T-helper 2 cell treated with Interferon-gamma antibody and Interleukin-4, amounts not matched to agents 5 μg/mL and 100 μg/mL, for 36 hours (primary cell): ENCODE data around the gene ISL2.
"Not testable (repeated sequence)": the region's sequence is repeated elsewhere in the genome, so short reads cannot be mapped to it uniquely, and the experiment has no call there.

Experiments
- DNase-seq: peaks from one replicate; pipeline ENCODE4 v3.0.0; 2021; ENCODE audit warnings: low spot score
- H3K27ac Mint-ChIP-seq: one replicate; pipeline ENCODE4 v1.8.0; 2021; ENCODE audit warnings: mild to moderate bottlenecking, mixed read lengths
- H3K27me3 Mint-ChIP-seq: one replicate; pipeline ENCODE4 v1.8.0; 2021; ENCODE audit warnings: low read depth, mixed read lengths
- H3K36me3 Mint-ChIP-seq: one replicate; pipeline ENCODE4 v1.8.0; 2021; ENCODE audit warnings: low read depth, mixed read lengths
- H3K4me1 Mint-ChIP-seq: one replicate; pipeline ENCODE4 v1.8.0; 2021; ENCODE audit warnings: low read depth, mixed read lengths
- H3K4me3 Mint-ChIP-seq: one replicate; pipeline ENCODE4 v1.8.0; 2022; ENCODE audit warnings: mild to moderate bottlenecking, moderate library complexity, mixed read lengths
- H3K9me3 Mint-ChIP-seq: one replicate; pipeline ENCODE4 v1.8.0; 2021; ENCODE audit warnings: mixed read lengths

The ISL2 gene

GRCh38 chr15:76313175-76313567 lies 23.4 kb upstream of the ISL2 start:
- not testable (repeated sequence) for H3K27ac Mint-ChIP-seq, H3K27me3 Mint-ChIP-seq, DNase-seq, H3K9me3 Mint-ChIP-seq, H3K4me3 Mint-ChIP-seq
- Mint-ChIP-seq H3K4me1 (peaks cover 19% of the 10 kb centered on the region), H3K36me3 (peaks cover 15% of the 10 kb centered on the region)

GRCh38 chr15:76313731-76314130 lies 22.8 kb upstream of the ISL2 start:
- Mint-ChIP-seq H3K27me3 (no peaks in the 10 kb centered on the region), H3K4me3 (no peak overlapping the region), H3K27ac (no peak overlapping the region), H3K4me1 (peaks cover 15% of the 10 kb centered on the region), H3K9me3 (no peaks in the 10 kb centered on the region), H3K36me3 (peaks cover 10% of the 10 kb centered on the region)
- DNase-seq = no peak

GRCh38 chr15:76320012-76320411 lies 16.6 kb upstream of the ISL2 start:
- H3K4me3 Mint-ChIP-seq = no peak overlapping the region
- no peak for DNase-seq
- no peak overlapping the region for H3K27ac Mint-ChIP-seq
- no peaks in the 10 kb centered on the region for H3K9me3 Mint-ChIP-seq
- no peaks in the 10 kb centered on the region for H3K36me3 Mint-ChIP-seq
- H3K4me1 Mint-ChIP-seq = no peaks in the 10 kb centered on the region
- peaks cover 30% of the 10 kb centered on the region for H3K27me3 Mint-ChIP-seq

DNA sequence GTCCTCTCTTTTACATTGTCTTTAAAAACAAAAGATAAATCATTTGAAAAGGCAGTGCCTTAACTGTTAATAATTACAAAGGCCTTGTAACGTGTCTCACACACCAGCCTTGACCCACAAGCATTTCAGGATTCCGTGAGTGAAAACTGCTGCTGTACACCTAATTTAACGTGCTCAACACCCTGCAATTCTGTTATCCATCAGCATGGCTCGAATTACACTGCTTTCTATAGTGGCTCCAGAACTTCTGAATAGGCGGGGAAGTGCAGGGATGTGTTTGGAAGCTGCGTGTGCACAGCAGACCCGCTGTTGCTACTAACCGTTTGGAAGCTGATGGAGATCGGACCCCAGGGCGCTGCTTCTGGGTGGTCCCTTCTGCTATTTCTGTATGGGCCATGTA lies 15.4 kb upstream of the ISL2 start:
- H3K27me3 Mint-ChIP-seq = peaks cover 34% of the 10 kb centered on the region
- H3K4me3 Mint-ChIP-seq = no peak overlapping the region
- DNase-seq = no peak
- H3K9me3 Mint-ChIP-seq = no peaks in the 10 kb centered on the region
- H3K27ac Mint-ChIP-seq = no peak overlapping the region
- no peaks in the 10 kb centered on the region for H3K36me3 Mint-ChIP-seq
- no peaks in the 10 kb centered on the region for H3K4me1 Mint-ChIP-seq

- DNase-seq = no peak
- H3K36me3 Mint-ChIP-seq = no peaks in the 10 kb centered on the region
- no peak overlapping the region for H3K4me3 Mint-ChIP-seq
- H3K4me1 Mint-ChIP-seq = no peaks in the 10 kb centered on the region
- no peak overlapping the region for H3K27ac Mint-ChIP-seq
- H3K27me3 Mint-ChIP-seq = peaks cover 36% of the 10 kb centered on the region
- H3K9me3 Mint-ChIP-seq = no peaks in the 10 kb centered on the region
Observed at GRCh38 chr15:76321602-76322001, 15.0 kb upstream of the ISL2 start.

- Mint-ChIP-seq H3K36me3 (no peaks in the 10 kb centered on the region), H3K4me3 (no peak overlapping the region), H3K27ac (no peak overlapping the region), H3K9me3 (no peaks in the 10 kb centered on the region), H3K4me1 (no peaks in the 10 kb centered on the region), H3K27me3 (peaks cover 52% of the 10 kb centered on the region)
- DNase-seq = no peak
Observed at GRCh38 chr15:76324066-76324465, 12.5 kb upstream of the ISL2 start.

DNA sequence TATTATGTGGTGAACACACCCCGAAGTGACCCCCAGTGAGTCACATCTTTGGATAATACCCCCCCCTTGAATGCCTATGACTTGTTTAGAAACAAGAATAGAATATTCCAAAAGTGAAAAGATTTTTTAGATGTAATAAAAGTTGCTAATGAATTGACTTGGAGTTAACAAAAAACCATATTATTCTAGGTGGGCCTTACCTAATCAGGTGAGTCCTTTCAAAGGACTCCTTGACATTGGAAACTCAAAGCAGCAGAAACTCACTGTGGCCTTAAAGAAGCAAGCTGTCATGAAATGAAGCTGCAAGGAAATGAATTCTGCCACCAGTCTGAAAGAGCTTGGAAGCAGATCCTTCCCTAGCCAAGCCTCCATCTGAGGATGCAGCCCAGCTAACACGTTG lies 10.9 kb upstream of the ISL2 start:
- Mint-ChIP-seq H3K27me3 (peaks cover 64% of the 10 kb centered on the region), H3K36me3 (no peaks in the 10 kb centered on the region), H3K9me3 (no peaks in the 10 kb centered on the region), H3K4me3 (no peak overlapping the region), H3K4me1 (no peaks in the 10 kb centered on the region), H3K27ac (no peak overlapping the region)
- DNase-seq = no peak

DNA sequence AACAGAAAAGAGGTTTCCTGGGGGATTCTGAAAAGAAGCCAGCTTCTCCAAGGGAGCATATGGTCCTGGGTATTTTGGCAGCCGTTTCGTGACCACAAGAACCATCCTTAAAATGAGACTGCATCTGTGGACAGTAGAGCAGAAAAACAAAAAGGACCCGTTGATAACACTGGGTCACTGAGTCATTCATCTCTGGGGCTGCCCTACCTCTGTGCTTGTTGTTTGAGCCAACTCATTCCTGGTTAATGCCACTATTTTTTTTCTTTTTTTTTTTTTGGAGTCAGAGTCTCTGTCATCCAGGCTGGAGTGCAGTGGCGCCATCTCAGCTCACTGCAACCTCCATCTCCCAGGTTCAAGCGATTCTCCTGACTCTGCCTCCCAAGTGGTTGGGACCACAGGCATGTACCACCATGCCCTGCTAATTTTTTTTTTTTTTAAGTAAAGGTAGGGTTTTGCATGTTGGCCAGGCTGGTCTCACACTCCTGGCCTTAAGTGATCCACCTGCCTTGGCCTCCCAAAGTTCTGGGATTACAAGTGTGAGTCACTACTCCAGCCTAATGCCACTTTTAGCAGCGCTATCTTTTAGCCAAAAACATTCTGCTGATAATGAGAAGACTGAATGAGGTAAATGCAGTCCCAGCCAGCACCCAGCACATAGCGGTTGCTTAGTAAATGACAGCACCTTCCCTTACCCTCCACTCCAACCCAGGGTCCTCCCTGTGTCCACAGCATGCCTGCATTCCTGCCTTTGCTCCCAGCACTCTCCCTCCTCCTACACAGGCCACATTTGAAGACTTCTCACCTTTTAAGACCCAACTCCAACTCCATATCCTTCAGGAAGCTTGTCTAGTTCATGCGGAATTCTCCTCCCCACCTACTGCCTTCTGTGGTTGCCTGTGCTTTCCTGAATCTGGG lies 9.1 kb upstream of the ISL2 start:
- no peak overlapping the region for H3K4me3 Mint-ChIP-seq
- H3K9me3 Mint-ChIP-seq = no peaks in the 10 kb centered on the region
- no peaks in the 10 kb centered on the region for H3K4me1 Mint-ChIP-seq
- H3K27ac Mint-ChIP-seq = no peak overlapping the region
- H3K36me3 Mint-ChIP-seq = no peaks in the 10 kb centered on the region
- H3K27me3 Mint-ChIP-seq = peaks cover 55% of the 10 kb centered on the region
- no peak for DNase-seq

DNA sequence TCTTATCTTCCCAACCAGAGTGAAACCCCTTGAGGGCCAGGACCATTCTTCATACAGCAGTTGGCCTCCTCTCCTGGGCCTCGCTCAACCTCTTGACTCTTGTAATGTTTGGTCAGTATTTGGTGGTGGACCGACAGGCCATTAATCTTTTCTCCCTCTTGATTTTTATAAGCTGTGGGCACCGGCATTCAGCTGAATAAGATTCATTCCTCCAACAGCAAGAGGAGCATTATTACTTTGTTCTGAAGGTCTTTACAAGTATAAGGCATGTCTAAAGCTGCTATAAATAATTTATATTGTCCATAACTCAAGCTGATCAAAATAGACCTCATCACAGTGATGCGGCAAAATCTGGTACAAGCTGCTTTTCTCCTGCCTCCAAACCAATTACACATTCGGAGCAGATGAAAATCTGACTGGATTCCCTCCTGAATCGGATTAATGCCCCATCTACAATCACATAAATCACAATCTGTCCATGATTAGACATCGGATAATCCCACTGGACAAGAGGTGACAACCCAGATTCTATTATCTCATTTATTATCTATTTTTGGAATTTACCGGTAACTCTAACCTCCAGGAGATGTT lies 8.4 kb upstream of the ISL2 start:
- Mint-ChIP-seq H3K36me3 (no peaks in the 10 kb centered on the region), H3K4me1 (no peaks in the 10 kb centered on the region), H3K27ac (no peak overlapping the region), H3K9me3 (no peaks in the 10 kb centered on the region), H3K27me3 (peaks cover 49% of the 10 kb centered on the region), H3K4me3 (no peak overlapping the region)
- no peak for DNase-seq

DNA sequence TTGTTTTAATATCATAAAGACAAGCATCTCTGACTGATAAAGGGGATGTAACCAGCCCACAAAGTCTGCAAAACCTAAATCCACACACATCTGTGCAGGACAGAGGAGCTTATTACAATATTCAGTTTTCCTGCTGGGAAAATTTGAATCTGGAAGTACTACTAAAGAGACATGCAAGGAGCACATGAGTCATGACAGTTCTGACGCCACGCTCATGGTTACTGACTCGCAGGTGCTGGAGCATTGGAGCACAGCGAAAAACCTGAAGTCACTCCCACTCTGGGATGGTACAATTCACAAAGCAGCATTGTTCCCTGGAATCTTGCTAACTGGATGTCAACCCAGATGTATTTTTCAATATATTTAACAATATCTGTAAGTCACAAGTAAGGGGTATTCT lies 7.6 kb upstream of the ISL2 start:
- Mint-ChIP-seq H3K4me1 (no peaks in the 10 kb centered on the region), H3K36me3 (no peaks in the 10 kb centered on the region), H3K27ac (no peak overlapping the region), H3K27me3 (peaks cover 45% of the 10 kb centered on the region), H3K4me3 (no peak overlapping the region), H3K9me3 (no peaks in the 10 kb centered on the region)
- no peak for DNase-seq

DNA sequence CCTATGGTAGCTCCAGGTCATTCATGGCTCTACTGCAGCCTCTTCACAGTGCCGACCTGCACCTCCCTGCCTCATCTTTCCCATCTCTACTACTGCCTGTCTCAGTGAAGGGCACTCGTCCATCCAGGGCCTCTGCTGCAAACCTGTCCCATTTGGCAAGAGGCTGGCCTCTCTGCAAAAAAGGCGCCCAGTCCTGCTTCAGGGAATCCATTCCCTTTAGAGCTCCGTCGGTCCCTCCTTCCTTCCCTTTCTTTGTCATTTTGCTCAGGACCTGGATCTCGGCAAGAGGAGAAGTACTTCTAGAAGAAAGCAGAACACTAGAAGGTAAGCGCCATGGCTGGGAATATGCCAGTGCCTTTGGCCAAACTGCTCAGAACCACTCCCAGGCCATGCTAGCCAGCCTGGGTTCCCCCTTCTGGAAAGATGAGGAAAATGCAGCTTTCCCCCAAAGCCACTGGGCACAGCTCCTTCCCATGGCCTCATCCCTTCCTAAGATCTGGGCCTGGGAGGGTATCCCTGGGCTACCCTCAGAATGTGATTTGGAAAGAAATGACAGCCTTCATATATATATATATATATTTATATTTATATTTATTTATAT lies 6.4 kb upstream of the ISL2 start:
- no peak for DNase-seq
- H3K36me3 Mint-ChIP-seq = no peaks in the 10 kb centered on the region
- H3K4me3 Mint-ChIP-seq = no peak overlapping the region
- peaks cover 38% of the 10 kb centered on the region for H3K27me3 Mint-ChIP-seq
- H3K9me3 Mint-ChIP-seq = no peaks in the 10 kb centered on the region
- no peak overlapping the region for H3K27ac Mint-ChIP-seq
- H3K4me1 Mint-ChIP-seq = peaks cover under 1% of the 10 kb centered on the region

GRCh38 chr15:76332796-76333195 lies 3.8 kb upstream of the ISL2 start:
- no peaks in the 10 kb centered on the region for H3K9me3 Mint-ChIP-seq

DNA sequence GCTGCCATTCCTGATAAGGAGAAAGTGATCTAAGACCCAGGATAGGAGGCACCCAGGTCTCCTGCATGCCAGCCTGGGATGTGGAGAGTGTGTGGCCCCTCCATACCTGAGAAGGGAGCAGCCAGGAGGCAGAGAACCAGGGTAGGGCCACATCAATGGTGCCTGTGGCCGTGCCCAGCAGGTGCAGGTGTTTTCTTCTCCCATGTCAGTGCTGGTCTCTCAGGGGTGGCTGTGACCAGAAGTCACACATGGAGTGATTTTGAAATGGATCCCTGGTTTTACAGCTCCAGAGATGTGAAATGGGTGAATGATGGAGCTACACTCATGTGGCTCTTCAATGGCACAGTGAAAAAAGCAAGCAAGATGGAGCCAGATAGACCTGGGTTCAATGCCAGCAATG lies 3.3 kb upstream of the ISL2 start:
- H3K27ac Mint-ChIP-seq = no peak overlapping the region
- H3K4me3 Mint-ChIP-seq = no peak overlapping the region
- no peak for DNase-seq
- H3K4me1 Mint-ChIP-seq = peaks cover 20% of the 10 kb centered on the region
- peaks cover 5% of the 10 kb centered on the region for H3K36me3 Mint-ChIP-seq
- H3K9me3 Mint-ChIP-seq = no peaks in the 10 kb centered on the region
- H3K27me3 Mint-ChIP-seq = peaks cover 46% of the 10 kb centered on the region

More at GRCh38 chr15:76332796-76333195, 3.8 kb upstream of the ISL2 start:
- no peak for DNase-seq
- Mint-ChIP-seq H3K4me1 (peaks cover 20% of the 10 kb centered on the region), H3K27me3 (peaks cover 50% of the 10 kb centered on the region), H3K36me3 (peaks cover 5% of the 10 kb centered on the region), H3K4me3 (no peak overlapping the region), H3K27ac (no peak overlapping the region)

DNA sequence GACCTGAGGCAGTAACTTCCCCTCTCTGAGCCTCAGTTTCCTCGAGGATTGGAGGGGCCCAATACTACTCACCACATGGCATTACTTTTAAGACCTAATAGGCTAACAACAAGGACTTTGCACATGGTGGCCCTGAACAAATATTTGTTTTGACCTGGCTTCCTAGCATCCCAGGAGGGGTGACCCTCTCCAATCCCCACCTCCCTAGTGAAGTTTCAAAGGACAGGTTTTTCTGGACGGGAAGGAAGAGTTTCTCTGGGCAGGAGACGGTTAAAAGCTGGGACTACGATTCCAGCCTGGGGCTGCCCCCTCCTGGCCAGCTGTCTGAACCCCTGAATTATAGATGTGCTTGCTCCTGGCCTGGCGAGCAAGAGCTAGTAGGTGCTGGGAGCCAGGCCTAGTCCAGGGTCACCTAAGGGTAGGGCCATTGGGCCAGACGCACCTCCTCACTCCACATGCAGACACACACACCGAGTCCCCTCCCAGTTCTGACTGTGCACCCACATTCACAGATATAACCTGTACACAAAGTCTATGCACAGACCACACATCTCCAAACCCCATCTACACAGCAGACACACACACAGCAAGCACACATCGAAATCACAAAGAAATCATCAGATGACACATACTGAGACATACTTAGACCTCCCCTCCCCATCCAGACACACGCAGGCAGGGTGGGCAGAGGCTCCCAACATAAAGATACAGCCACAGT lies 2.7 kb upstream of the ISL2 start:
- Mint-ChIP-seq H3K4me1 (peaks cover 25% of the 10 kb centered on the region), H3K4me3 (no peak overlapping the region), H3K9me3 (no peaks in the 10 kb centered on the region), H3K36me3 (peaks cover 9% of the 10 kb centered on the region), H3K27me3 (peaks cover 46% of the 10 kb centered on the region), H3K27ac (no peak overlapping the region)
- no peak for DNase-seq
